GM10248 (cell line): ENCODE measurements around the gene ZBED3.

Experiments used
- CTCF ChIA-PET: fragments of 300-600 bp; sonication (Branson Sonifier 250); formaldehyde crosslinking; extraction: SDS; loops from one replicate; lab custom pipeline; 2021; ENCODE audit warnings: antibody characterized with exemption; lab: Yijun Ruan, JAX
- POLR2A ChIA-PET: fragments of 350-650 bp; sonication (Branson Sonifier 250); formaldehyde crosslinking; extraction: SDS; loops from one replicate; lab custom pipeline; 2020; ENCODE audit warnings: antibody characterized with exemption; lab: Yijun Ruan, JAX
- DNase-seq: peaks from one replicate; pipeline ENCODE4 v3.0.0; 2012; ENCODE audit errors: extremely low spot score
- CTCF ChIP-seq: IDR thresholded peaks from 2 replicates; pipeline ENCODE4 v1.5.1; 2012; ENCODE audit warnings: mild to moderate bottlenecking, low read depth; ENCODE audit errors: extremely low read depth, missing control alignments, control extremely low read depth

ZBED3 gene

DNA sequence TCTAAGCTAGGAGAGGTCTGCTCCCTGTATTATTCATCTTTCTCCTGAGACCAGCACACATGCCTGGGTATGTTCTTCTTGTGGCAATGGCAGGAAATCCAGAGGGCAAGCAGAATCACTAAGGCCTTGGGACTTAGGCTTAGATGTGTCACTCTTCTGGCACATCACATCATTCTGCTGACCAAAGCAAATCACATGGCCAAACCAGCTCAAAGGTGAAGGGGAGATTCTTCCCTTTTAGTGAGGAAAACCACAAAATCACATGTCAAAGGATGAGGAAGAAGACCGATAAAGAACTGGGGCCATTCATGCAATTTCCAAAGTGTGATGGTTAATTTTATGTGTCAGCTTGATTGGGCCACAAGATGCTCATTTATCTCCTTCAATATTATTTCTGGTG, 62.6 kb downstream of the ZBED3 start:
- TF ChIP-seq CTCF = no peak
- POLR2A ChIA-PET = no interaction called here
- no peak for DNase-seq
- CTCF ChIA-PET = interaction anchor here (3.7 kb wide), 1 partner anchor 8 kb away, joined by 17 read pairs; no protein-coding TSS in a partner anchor

DNA sequence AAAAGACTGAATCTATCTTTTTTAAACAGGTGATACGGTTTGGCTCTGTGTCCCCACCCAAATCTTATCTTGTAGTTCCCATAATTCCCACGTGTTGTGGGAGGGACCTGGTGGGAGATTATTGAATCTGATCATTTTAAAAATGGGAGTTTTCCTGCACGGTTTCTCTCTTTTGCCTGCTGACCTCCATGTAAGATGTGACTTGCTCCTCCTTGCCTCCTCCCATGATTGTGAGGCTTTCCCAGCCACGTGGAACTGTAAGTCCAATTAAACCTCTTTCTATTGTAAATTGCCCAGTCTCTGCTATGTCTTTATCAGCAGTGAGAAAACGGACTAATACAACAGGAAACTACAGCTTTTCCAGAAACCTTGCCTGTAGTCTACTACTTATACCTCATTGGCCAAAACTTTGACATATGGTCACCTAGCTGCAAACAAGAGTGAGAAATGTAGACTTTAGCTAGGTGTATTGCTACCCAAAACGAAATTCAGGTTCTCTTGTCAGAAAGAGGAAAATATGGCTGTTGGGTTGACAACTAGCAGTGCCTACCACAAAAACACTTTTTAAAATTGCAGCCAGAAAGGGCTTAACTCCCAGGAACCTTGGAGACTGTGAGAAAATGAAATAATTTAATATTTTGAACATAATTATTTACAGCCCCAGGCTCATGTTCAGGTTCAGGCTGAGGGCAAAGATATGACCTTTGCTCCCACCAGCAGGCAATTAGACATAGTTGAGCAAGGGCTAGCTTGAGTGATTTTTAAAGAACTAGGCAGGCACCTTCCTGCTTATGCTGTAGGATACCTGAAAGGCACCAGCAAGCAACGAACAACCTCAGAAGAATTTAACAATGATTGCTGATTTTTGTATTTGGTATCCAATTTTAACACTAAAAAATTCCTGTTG, 64.3 kb downstream of the ZBED3 start:
- POLR2A ChIA-PET = no interaction called here
- TF ChIP-seq CTCF = no peak
- no peak for DNase-seq
- CTCF ChIA-PET = no interaction called here
